AG10803 (cell line): Measurements from ENCODE around the gene RNU1-3.
"Not testable (repeated sequence)": the region's sequence is repeated elsewhere in the genome, so short reads cannot be mapped to it uniquely, and the experiment has no call there.

Experiments used
- DNase-seq: peaks from one replicate; pipeline ENCODE4 v3.0.0; 2010; ENCODE audit warnings: low read depth
- H3K4me3 ChIP-seq: 2 replicates; pipeline ENCODE4 v1.5.1; 2011; ENCODE audit warnings: mild to moderate bottlenecking, low read length, control low read depth
- TF ChIP-seq, protein P1 (sequence below): conservative IDR thresholded peaks from 2 replicates; pipeline ENCODE4 v1.5.1; 2011; ENCODE audit warnings: mild to moderate bottlenecking, low read length, control low read depth, inconsistent platforms

The RNU1-3 gene

DNA sequence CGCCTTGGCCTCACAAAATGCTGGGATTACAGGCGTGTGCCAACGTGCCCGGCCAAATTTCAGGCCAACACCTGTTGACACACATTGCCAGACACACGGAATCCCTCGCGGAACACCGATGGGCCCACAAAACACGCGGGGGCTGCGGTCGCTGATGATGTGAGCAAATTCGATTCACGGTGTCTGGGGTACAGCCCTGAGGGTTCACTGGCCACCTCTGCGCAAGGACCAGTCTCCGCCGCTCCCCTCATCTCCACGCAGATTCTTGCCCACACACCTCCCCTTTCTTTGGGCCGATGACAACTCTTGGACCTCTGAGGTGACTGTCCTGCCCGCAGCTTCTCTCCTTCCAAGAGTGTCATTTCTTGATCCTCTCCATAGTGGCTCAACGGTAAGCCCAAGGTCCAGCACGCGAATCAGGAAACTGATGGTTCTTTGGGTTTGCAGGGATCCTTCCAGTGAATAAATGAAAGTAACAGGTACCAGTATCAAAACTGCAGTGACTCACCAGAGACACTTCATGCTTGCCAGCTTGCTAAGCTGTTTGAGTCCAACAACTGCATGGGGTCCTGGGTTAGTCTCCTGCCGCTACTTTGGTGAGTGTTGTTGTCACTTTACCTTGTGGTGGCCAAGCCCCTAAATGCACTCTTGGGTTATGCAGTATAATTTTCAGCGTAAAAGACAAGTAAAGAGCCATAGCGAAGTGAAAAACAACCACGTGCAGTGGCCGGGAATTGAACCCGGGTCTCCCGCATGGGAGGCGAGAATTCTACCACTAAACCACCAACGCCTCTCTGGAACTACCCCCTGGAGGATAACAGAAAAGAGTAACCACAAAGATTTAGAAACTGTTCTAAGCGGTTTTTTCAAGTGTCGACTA, 11.0 kb upstream of the RNU1-3 start:
- TF ChIP-seq, protein P1, sequence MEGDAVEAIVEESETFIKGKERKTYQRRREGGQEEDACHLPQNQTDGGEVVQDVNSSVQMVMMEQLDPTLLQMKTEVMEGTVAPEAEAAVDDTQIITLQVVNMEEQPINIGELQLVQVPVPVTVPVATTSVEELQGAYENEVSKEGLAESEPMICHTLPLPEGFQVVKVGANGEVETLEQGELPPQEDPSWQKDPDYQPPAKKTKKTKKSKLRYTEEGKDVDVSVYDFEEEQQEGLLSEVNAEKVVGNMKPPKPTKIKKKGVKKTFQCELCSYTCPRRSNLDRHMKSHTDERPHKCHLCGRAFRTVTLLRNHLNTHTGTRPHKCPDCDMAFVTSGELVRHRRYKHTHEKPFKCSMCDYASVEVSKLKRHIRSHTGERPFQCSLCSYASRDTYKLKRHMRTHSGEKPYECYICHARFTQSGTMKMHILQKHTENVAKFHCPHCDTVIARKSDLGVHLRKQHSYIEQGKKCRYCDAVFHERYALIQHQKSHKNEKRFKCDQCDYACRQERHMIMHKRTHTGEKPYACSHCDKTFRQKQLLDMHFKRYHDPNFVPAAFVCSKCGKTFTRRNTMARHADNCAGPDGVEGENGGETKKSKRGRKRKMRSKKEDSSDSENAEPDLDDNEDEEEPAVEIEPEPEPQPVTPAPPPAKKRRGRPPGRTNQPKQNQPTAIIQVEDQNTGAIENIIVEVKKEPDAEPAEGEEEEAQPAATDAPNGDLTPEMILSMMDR: no peak
- no peak overlapping the region for H3K4me3 ChIP-seq
- DNase-seq: peak; percentile 81

DNA sequence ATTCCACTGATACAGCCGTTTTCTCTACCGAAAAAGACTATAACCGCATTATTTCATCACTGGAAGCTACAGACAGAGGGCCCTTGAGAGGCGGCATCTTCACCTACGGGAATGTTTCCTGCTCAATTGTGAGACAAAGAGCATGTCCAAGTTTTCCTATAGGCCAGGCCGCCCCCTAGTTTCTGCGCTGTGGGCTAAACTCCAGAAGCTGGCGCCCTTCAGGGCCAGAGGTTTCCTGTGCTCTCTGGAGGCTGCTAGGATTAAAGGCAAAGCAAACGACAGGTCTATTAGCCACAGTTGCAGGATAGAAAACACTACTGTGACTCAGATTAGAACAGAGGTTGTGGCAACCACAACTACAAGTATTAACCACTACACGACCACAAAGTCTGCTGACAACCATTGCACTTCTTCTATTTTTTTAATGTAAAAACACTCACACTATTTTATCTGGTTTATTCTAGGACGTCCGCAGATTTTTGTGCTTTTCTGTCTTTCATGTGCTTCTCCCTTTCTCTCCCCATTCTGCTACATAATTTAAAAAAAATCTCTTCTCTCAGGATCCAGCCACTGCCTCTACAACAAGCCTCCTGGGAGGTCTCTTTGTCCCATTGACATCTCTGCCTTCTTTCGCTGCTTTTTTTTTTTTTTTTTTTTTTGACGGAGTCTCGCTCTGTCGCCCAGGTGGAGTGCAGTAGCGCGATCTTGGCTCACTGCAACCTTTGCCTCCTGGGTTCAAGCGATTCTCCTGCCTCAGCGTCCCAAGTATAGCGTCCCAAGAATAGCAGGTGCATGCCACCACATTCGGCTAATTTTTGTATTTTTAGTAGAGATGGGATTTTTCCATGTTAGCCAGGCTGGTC, 10.1 kb upstream of the RNU1-3 start:
- not testable (repeated sequence) for H3K4me3 ChIP-seq, DNase-seq

DNA sequence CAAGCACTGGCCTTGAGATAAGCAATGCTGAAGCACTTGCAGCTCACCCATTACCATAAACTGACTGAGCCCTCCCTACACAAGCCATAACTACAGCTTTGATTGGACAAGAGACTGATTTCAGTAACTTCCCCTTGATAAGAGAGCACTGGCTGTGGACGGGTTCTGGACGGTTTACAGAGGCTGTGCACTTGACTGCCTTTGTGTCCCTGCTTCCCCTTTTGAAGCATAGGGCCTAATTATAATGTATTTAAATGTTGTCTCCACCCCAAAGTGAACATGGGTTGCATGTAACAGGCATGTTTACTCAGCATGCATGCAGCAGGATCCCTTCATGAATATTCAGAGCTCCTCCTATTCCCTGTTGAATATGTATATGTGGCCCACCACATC, 8.4 kb upstream of the RNU1-3 start:
- DNase-seq, H3K4me3 ChIP-seq: not testable (repeated sequence)

DNA sequence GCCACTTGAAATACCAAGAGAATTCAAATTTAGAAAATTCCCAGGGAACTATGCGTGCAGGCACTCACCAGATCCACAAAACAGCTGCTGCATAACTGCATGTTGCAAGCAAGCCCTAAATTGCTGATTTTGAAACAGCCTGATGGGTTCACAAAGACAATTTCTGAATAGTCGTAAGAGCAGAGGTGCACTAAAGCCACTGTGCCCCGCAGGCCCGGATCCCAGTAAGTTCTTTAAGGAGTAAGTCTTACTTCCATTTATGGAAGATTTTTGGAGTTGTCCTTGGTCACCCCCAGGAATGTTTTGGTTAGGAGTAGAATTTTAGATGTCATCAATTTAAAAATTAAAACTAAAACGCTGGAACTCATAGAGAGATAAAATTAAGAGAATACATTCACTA, 7.2 kb upstream of the RNU1-3 start:
- not testable (repeated sequence) for DNase-seq, H3K4me3 ChIP-seq

DNA sequence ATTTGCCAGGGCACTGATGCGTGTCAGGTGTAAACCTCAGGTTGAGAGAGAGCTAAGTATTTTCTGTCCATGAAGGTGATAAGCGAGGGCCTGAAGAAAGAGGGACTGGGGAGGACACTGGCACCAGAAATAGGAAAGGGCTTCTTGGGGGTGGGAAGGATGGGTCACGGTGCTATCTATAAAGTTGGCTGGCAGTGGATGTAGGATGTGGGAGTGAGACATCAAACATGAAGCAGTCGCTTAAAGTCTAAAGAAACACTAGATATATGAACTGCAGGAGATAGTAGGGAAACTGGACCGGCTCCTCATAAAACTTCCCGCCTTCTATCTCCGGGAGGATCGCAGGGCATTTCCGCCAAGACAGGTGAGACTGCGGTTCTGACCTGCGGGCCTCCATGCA, 912 bp downstream of the RNU1-3 start:
- DNase-seq, H3K4me3 ChIP-seq: not testable (repeated sequence)

DNA sequence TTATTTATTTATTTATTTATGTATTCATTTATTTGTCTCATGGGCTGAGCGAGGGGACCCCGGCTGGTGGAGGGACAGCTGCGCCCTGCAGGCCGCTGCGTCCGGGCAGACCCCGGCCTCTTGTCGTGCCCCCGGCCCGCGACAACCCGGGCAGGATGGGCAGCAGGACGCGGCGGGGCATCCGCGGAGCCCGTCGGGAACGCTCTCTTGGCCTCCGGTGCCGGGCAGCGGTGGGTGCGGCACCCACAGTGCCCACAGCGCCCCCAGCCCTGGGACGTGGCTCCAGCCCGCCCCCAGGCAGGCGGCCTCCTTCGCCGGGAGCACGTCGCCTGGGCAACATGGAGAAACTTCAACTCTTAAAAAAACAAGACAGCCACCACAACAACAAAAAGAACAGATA, 8.5 kb downstream of the RNU1-3 start:
- DNase-seq, H3K4me3 ChIP-seq: not testable (repeated sequence)

DNA sequence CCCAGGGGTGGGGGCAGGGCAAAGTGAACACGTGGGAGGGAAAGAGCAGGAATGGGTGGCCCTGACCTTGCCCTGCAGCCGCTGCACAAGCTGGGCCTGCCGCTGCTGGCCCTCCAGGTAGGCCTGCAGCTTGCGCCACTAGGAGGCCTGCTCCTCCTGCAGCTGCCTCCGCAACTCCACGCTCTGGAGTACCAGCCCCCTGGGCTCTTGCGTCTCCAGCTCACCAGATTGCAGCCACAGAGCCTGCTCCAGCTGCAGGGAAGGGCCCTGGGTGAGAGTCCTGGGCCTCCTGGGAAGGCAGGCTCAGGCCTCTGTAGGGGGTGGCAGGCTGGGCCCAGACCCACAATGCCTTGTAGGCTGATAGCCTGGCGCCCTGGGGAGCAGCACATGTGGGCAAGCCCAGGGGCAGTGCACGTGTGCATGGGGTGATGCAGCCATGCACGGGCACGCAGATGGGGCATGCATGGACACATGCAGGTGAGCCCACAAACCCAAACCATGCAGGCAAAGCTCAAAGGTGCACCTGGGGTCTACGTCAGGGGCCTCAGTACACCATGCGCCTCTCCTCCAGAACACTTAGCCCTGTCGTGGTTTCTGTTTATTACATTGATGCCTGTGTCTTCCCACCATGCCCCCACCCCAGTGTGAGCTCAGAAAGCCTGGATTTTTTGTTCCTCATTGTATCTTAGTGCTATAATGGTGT, 9.6 kb downstream of the RNU1-3 start:
- H3K4me3 ChIP-seq, DNase-seq: not testable (repeated sequence)

DNA sequence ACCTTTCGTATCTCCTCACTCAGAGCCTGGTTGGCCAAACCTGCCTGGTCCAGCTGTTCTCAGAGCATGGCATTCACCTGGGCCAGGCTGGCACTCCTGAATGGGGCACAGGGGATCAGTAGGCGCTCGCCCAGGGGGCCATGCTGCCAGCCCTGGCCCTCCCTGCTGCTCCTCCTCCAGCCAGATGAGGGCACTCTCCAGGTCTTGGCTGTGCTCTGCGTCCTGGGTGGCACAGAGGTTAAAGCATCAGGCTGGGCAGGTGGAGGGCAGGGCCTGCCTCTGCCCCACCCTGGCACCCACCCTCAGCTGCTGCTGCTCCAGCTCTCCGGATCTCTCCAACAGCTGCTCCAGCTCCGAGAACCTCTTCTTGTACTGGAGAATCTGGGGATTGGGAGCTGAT, 10.2 kb downstream of the RNU1-3 start:
- not testable (repeated sequence) for DNase-seq, H3K4me3 ChIP-seq

DNA sequence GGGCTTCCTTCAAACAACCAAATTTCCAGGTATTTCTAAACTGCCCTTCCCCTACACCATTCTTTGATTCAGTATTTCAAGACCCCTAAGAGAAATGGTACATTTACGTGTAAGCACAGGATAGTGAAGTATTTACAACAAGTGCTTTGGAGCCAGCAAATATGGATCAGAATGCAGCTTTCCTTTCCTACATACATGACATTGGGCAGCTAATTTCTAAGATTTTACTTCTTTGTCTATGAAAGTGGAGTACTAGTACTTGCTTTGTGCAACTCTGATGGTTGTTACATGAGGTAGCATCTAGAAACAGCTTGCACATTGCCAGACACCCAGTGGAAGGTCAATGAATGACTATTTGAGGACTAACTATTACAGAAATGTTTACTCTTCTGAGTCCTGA, 15.2 kb downstream of the RNU1-3 start:
- H3K4me3 ChIP-seq, DNase-seq: not testable (repeated sequence)

DNA sequence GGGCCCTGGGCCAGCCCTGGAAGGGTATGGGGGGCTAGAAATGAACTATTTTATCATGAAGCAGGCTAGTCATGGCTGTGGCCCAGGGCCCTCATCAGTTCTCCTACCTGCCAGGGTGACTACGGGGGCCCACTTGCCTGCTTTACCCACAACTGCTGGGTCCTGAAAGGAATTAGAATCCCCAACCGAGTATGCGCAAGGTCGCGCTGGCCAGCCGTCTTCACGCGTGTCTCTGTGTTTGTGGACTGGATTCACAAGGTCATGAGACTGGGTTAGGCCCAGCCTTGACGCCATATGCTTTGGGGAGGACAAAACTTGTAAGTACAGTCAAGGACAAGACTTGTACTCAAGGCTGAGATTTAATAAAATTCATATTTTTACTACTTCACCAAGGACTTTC, 16.8 kb downstream of the RNU1-3 start:
- DNase-seq: not testable (repeated sequence)

DNA sequence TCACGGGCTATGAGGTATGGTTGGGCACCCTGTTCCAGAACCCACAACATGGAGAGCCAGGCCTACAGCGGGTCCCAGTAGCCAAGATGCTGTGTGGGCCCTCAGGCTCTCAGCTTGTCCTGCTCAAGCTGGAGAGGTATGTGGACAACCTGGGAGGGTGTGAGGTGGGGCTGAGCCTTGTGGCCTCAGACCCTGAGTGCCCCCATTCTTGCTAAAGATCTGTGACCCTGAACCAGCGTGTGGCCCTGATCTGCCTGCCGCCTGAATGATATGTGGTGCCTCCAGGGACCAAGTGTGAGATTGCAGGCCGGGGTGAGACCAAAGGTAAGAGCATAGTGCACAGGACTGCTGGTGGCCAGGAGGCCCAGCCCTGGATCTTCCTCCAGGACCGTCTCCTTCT, 17.4 kb downstream of the RNU1-3 start:
- not testable (repeated sequence) for H3K4me3 ChIP-seq, DNase-seq

More for the DNA sequence above, 16.8 kb downstream of the RNU1-3 start:
- H3K4me3 ChIP-seq: not testable (repeated sequence)

DNA sequence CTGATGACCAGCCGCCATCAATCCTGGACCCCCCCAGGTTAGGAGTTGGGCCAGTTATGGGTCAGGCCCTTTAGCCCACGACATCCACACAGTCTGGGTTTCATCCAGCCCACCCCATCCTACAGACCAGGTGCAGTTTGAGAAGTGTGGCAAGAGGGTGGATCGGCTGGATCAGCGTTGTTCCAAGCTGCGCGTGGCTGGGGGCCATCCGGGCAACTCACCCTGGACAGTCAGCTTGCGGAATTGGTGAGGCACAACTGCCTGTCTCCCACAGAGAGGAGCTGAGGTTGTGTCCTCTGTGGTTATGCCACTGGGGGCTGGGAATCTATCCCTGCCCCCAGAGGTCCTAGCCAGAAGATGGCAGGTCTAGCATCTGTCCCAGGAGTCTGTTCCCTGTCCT, 18.0 kb downstream of the RNU1-3 start:
- not testable (repeated sequence) for DNase-seq, H3K4me3 ChIP-seq

DNA sequence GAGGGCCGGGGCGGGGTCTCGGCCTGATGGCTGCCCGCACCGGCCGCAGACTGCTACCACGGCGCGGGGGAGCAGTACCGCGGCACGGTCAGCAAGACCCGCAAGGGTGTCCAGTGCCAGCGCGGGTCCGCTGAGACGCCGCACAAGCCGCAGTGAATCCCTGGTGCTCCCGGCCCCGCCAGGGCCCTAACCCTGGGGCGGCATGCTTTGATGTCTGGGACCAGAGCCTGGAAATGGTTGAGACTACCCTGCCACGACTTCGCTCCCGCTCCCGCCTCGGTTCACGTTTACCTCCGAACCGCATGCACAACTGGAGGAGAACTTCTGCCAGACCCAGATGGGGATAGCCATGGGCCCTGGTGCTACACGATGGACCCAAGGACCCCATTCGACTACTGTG, 18.5 kb downstream of the RNU1-3 start:
- H3K4me3 ChIP-seq, DNase-seq: not testable (repeated sequence)

DNA sequence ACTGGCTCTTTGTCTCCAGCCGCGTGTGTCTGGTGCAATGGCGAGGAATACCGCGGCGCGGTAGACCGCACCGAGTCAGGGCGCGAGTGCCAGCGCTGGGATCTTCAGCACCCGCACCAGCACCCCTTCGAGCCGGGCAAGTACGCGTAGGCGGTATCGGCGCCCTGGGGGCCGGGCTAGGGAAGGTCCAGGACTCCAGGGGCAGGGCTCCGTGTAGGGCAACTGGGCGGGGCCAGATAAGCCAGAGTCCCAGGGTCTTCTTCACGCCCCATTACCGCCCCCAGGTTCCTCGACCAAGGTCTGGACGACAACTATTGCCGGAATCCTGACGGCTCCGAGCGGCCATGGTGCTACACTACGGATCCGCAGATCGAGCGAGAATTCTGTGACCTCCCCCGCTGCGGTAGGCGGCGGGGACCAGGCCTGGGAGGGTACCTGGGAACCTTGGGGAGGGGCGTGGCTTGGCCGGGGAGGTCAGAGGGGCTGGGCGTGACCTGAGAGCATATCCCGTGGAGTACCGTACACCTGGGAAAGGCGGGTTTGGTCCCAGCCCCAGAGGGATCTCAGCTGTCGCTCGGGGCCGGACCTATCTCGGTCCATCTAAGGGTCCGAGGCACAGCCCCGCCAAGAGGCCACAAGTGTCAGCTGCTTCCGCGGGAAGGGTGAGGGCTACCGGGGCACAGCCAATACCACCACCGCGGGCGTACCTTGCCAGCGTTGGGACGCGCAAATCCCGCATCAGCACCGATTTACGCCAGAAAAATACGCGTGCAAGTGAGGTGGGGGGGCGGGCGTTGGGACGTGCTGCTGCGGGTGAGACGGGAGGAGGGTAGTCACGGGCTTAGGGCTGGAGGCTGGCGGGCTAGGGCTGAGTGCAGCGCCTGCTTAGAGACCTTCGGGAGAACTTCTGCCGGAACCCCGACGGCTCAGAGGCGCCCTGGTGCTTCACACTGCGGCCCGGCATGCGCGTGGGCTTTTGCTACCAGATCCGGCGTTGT, 19.3 kb downstream of the RNU1-3 start:
- not testable (repeated sequence) for DNase-seq, H3K4me3 ChIP-seq

DNA sequence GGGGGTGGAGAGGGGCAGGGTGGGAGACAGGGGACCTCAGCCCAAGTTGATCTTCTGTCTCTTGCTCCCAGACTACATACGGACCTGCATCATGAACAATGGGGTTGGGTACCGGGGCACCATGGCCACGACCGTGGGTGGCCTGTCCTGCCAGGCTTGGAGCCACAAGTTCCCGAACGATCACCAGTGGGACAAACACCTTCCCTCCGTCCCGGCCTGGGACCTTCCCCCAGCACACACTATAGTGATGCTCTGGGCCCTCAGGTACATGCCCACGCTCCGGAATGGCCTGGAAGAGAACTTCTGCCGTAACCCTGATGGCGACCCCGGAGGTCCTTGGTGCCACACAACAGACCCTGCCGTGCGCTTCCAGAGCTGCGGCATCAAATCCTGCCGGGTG, 20.0 kb downstream of the RNU1-3 start:
- not testable (repeated sequence) for DNase-seq, H3K4me3 ChIP-seq

DNA sequence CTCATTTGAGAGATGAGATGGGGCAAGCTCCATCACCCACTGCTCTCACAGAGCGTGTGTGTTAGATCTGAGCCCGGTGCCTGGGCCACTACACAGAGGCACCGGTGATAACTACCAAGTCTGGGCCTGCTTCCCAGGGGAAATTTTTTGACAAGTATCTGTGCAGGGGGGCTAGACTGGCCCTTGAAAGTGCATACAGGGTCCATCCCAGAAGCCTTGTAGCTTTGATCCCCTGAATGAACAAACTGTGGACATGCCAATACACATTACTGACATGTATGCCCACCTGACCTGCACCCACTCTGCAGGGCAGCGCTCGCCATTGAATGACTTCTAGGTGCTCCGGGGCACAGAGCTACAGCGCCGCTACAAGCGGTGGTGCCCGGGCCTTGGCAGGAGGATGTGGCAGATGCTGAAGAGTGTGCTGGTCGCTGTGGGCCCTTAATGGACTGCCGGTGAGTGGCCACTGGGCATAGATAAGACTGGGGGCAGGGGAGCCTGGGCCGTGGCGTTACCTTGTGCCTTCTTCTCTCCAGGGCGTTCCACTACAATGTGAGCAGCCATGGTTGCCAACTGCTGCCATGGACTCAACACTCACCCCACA, 20.6 kb downstream of the RNU1-3 start:
- H3K4me3 ChIP-seq, DNase-seq: not testable (repeated sequence)
